Transverse colon (tissue), 3 donors: ENCODE data around the gene ECM2.

Source experiments
- POLR2A ChIP-seq: fragments of 450-650 bp; IDR thresholded peaks from one replicate; pipeline ENCODE4 v1.6.1; 2016; ENCODE audit warnings: antibody characterized with exemption, mild to moderate bottlenecking, moderate library complexity
- TF ChIP-seq, protein P1 (sequence below), 5 experiments: fragments of 200-600 bp in 3 of 5; fragments of 450-650 bp in 2 of 5; sonication (generic) in 3 of 5; IDR thresholded peaks; 1 replicate in 2 of 5; 2 replicates in 3 of 5; pipeline ENCODE4 v1.5.1; 2016 to 2017; ENCODE audit warnings: antibody characterized with exemption in 5 of 5, inconsistent platforms in 3 of 5, mild to moderate bottlenecking in 2 of 5, moderate library complexity in 1 of 5

GRCh38 chr9:92478783-92479182, 57.0 kb downstream of the ECM2 start:
- no peak for TF ChIP-seq POLR2A
- TF ChIP-seq, protein P1, sequence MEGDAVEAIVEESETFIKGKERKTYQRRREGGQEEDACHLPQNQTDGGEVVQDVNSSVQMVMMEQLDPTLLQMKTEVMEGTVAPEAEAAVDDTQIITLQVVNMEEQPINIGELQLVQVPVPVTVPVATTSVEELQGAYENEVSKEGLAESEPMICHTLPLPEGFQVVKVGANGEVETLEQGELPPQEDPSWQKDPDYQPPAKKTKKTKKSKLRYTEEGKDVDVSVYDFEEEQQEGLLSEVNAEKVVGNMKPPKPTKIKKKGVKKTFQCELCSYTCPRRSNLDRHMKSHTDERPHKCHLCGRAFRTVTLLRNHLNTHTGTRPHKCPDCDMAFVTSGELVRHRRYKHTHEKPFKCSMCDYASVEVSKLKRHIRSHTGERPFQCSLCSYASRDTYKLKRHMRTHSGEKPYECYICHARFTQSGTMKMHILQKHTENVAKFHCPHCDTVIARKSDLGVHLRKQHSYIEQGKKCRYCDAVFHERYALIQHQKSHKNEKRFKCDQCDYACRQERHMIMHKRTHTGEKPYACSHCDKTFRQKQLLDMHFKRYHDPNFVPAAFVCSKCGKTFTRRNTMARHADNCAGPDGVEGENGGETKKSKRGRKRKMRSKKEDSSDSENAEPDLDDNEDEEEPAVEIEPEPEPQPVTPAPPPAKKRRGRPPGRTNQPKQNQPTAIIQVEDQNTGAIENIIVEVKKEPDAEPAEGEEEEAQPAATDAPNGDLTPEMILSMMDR (IDR thresholded peaks at IDR 0.05) = no peak
